ENCODE measurements around the gene LIN9. TPM values are rescaled to one million over a fixed set of nuclear protein-coding genes. Genes with fewer than 3 reads are reported as not detected.

LIN9 gene
- total RNA-seq, 1 donor from 2014 or later, result 14.0 TPM

DNA sequence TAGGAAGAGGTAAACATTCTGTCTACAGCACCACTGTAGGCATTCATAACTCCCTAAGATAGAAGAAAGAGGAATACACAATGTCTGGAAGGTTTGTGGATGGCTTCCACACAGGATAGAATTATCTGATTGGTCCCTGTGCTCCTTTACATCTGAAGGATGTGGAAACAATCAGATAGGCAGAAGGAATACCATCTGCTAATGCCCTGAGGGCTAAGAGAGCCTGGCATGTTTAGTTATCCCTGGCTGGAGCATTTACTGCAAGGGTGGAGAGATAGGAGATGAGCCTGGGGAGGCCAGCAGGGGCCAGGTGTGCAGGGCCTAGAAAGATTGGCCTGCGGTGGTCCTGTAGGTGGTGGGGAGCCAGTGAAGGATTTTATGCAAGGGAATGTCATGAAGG, 113.8 kb downstream of the LIN9 start:
- Mint-ChIP-seq H3K9me3 (no peaks in the 10 kb centered on the region), H3K4me3 (no peak overlapping the region), H3K27ac (ENCODE audit: unreplicated experiment) (no peak overlapping the region), H3K4me1 (no peaks in the 10 kb centered on the region), H3K27me3 (ENCODE audit: low read depth) (peaks cover 11% of the 10 kb centered on the region), H3K36me3 (ENCODE audit: low read depth) (no peaks in the 10 kb centered on the region)
- TF ChIP-seq, protein P1, sequence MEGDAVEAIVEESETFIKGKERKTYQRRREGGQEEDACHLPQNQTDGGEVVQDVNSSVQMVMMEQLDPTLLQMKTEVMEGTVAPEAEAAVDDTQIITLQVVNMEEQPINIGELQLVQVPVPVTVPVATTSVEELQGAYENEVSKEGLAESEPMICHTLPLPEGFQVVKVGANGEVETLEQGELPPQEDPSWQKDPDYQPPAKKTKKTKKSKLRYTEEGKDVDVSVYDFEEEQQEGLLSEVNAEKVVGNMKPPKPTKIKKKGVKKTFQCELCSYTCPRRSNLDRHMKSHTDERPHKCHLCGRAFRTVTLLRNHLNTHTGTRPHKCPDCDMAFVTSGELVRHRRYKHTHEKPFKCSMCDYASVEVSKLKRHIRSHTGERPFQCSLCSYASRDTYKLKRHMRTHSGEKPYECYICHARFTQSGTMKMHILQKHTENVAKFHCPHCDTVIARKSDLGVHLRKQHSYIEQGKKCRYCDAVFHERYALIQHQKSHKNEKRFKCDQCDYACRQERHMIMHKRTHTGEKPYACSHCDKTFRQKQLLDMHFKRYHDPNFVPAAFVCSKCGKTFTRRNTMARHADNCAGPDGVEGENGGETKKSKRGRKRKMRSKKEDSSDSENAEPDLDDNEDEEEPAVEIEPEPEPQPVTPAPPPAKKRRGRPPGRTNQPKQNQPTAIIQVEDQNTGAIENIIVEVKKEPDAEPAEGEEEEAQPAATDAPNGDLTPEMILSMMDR (conservative IDR thresholded peaks at IDR 0.05), result no peak
- DNase-seq (ENCODE audit: low read depth, low spot score), result no peak

DNA sequence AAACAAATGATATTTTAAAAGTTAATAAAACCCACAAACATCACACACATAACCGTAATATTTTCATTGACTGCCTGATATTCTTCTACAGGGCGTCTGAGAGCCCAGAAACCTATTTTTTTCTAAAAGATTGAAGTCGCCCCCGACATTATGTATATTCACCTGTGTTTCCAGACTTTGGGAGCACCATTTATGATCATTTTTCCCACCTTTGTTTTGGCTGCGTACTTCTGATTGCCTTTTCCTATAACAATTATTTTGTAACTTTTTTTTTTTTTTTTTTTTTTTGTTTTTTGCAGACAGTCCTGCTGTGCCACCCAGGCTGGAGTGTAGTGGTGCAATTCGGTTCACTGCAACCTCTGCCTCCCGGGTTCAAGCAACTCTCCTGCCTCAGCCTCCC, 121.6 kb downstream of the LIN9 start:
- TF ChIP-seq, protein P1 (conservative IDR thresholded peaks at IDR 0.05), result no peak
- no peaks in the 10 kb centered on the region for H3K36me3 Mint-ChIP-seq (ENCODE audit: low read depth)
- H3K27me3 Mint-ChIP-seq (ENCODE audit: low read depth), result no peaks in the 10 kb centered on the region
- H3K4me3 Mint-ChIP-seq, result peak overlapping the region; percentile 92
- H3K4me1 Mint-ChIP-seq, result peaks cover 29% of the 10 kb centered on the region
- no peak for DNase-seq (ENCODE audit: low read depth, low spot score)
- no peak overlapping the region for H3K27ac Mint-ChIP-seq (ENCODE audit: unreplicated experiment)
- no peaks in the 10 kb centered on the region for H3K9me3 Mint-ChIP-seq

DNA sequence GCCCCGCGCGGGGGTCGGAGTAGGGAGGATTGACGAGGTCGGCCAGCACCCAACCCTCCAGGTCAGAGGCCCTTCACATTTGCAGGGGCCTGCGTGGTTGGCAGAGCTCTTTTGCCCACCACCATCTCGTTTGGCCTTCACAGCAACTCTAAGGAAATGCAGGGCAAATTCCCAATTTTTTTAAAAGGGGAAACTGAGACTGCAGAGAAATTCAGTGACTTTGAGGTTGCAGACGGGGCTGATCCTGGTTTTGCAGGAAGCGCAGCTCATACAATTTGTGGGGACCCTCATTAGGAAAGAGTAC, 122.0 kb downstream of the LIN9 start:
- Mint-ChIP-seq H3K27ac (ENCODE audit: unreplicated experiment) (no peak overlapping the region), H3K4me1 (peaks cover 32% of the 10 kb centered on the region), H3K4me3 (peak overlapping the region; percentile 92), H3K36me3 (ENCODE audit: low read depth) (no peaks in the 10 kb centered on the region), H3K27me3 (ENCODE audit: low read depth) (no peaks in the 10 kb centered on the region), H3K9me3 (no peaks in the 10 kb centered on the region)
- TF ChIP-seq, protein P1 (conservative IDR thresholded peaks at IDR 0.05), result peak; percentile 15
- DNase-seq (ENCODE audit: low read depth, low spot score), result no peak

DNA sequence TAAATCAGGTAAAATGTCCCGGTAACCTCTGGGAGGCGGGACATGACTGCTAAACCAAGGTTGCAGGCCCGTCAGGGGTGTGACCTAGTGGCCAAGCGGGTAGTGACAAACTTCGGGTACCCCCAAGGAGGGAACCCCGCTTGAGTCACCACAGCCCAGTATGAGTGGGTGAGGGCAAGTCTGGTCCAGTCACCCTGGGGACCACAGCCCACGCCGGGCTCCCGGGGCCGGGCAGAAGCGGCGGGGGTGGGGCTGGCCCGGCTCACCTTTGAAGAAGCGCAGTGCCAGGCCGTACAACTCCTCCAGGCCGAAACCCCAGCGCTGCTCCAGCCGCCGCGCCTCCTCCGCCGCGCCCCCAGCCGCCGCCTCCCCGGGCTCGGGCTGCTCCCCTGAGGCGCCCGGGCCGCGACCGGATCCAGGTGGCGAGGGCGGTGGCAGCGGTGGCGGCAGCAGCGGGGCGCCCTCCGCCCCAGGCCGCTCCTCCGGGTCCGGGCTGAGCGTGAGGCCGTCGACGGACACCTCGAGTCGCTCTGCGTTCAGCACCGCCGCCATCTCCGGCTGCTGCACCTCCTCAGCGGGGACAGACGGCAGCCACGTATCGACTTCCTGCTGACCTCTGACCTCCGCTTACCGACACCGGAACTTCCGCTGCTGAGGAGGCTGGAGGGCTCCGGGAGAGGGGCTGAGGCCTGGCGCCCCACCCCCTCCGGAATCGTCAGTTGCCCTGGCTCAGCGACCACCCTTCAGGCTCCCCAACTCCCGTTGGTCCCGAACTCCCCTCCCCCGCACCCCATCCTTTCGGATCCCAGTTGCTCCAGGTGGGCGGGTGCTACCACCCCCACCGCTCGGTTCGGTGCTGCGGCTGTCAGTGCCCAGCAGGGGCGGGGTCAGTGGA, 122.6 kb downstream of the LIN9 start, which contains the start of gene ACBD3:
TSS of gene ACBD3 (minus strand) at position 618 of the 895 bp plus-strand sequence. CDS start at position 552, 66 bp downstream.
- TF ChIP-seq, protein P1 (conservative IDR thresholded peaks at IDR 0.05), result no peak
- Mint-ChIP-seq H3K9me3 (no peaks in the 10 kb centered on the region), H3K27me3 (ENCODE audit: low read depth) (no peaks in the 10 kb centered on the region), H3K36me3 (ENCODE audit: low read depth) (no peaks in the 10 kb centered on the region), H3K27ac (ENCODE audit: unreplicated experiment) (peak within 1 kb of the TSS; percentile 97), H3K4me1 (peaks cover 38% of the 10 kb centered on the region), H3K4me3 (peak within 1 kb of the TSS; percentile 96)
- peak; percentile 84 for DNase-seq (ENCODE audit: low read depth, low spot score)

DNA sequence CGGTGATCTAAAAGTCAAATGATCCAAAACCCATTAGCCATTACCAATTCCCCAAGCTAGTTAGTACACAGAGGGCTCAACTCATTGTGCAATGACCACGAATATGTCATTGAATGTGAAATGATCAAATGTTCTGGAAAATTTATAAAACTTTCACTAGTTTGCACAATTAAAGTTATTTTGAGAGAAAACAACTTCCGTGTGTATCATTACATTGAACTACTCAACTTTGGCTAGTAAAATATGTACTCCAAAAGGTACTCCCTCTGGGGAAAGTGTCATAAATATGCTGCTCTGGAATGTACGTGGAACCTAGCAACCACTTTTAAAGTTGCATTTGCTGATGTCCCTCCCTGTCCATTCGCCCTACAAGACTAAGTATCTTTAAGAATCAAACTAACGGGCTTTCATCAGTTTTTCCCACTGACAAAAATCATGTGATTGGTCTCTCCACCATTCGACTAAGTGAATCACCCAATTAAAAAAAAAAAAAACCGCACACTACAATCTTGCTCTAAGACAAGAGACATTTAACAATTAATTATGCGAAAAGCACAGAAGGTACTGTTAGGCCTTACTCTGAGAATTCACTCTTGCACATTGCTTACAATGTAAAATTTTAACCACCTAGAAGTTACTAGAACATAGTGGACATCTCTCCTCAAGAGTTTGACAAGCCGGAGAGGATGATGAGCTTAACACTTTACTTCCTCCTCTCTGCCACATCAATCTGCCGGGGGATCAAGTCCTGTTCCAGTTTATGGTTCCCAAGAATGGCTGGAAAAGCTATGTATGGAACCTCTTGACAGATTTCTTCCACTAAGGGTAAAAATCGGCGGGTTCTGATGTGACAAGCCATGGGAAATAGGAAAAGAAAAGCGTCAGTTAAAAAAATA, 123.6 kb downstream of the LIN9 start:
- H3K4me1 Mint-ChIP-seq, result peaks cover 40% of the 10 kb centered on the region
- no peaks in the 10 kb centered on the region for H3K27me3 Mint-ChIP-seq (ENCODE audit: low read depth)
- DNase-seq (ENCODE audit: low read depth, low spot score), result no peak
- peak overlapping the region; percentile 90 for H3K27ac Mint-ChIP-seq (ENCODE audit: unreplicated experiment)
- no peaks in the 10 kb centered on the region for H3K9me3 Mint-ChIP-seq
- TF ChIP-seq, protein P1 (conservative IDR thresholded peaks at IDR 0.05), result no peak
- H3K36me3 Mint-ChIP-seq (ENCODE audit: low read depth), result no peaks in the 10 kb centered on the region
- H3K4me3 Mint-ChIP-seq, result peak overlapping the region; percentile 96

Measured in neural crest cell (in vitro differentiated cells).